Loucy (cell line): Measurements from ENCODE around the gene APOE.

Experiments
- H2AFZ ChIP-seq: fragments of 200-600 bp; sonication (generic); 2 replicates; pipeline ENCODE4 v1.6.0; 2016; ENCODE audit warnings: antibody characterized with exemption, mild to moderate bottlenecking, low read length, moderate library complexity
- H3F3A ChIP-seq: fragments of 200-600 bp; 2 replicates; pipeline ENCODE4 v1.6.0; 2016; ENCODE audit warnings: antibody characterized with exemption, low read depth, mild to moderate bottlenecking
- H3K27me3 ChIP-seq: fragments of 200-600 bp; sonication (generic); 2 replicates; pipeline ENCODE4 v1.6.1; 2014; ENCODE audit warnings: low read length, mild to moderate bottlenecking; ENCODE audit not compliant: insufficient read depth, poor library complexity, severe bottlenecking
- H3K36me3 ChIP-seq: fragments of 200-600 bp; sonication (generic); 2 replicates; pipeline ENCODE4 v1.6.1; 2016; ENCODE audit warnings: low read length; ENCODE audit not compliant: insufficient read depth
- H3K4me1 ChIP-seq: fragments of 200-600 bp; sonication (generic); 2 replicates; pipeline ENCODE4 v1.5.1; 2014; ENCODE audit warnings: low read length, mild to moderate bottlenecking; ENCODE audit not compliant: insufficient read depth, poor library complexity, severe bottlenecking
- H3K4me2 ChIP-seq: fragments of 200-600 bp; sonication (generic); 2 replicates; pipeline ENCODE4 v1.6.0; 2014; ENCODE audit warnings: antibody characterized with exemption, low read length, low read depth, mild to moderate bottlenecking; ENCODE audit not compliant: poor library complexity, severe bottlenecking
- H3K4me3 ChIP-seq: fragments of 200-600 bp; sonication (generic); 2 replicates; pipeline ENCODE4 v1.5.1; 2014; ENCODE audit warnings: low read length, mild to moderate bottlenecking, mixed read lengths; ENCODE audit not compliant: poor library complexity, severe bottlenecking
- H3K79me2 ChIP-seq: fragments of 200-600 bp; sonication (generic); 2 replicates; pipeline ENCODE4 v1.6.1; 2014; ENCODE audit warnings: low read length; ENCODE audit not compliant: insufficient read depth
- H3K9ac ChIP-seq: fragments of 200-600 bp; sonication (generic); 2 replicates; pipeline ENCODE4 v1.6.0; 2014; ENCODE audit warnings: mild to moderate bottlenecking, low read depth, low read length, moderate library complexity; ENCODE audit not compliant: poor library complexity, severe bottlenecking
- H3K9me2 ChIP-seq: fragments of 200-600 bp; sonication (generic); replicated peaks from 2 replicates; pipeline ENCODE4 v1.6.1; 2016; ENCODE audit warnings: low read depth, low read length, mixed read lengths
- H3K9me3 ChIP-seq: fragments of 200-600 bp; sonication (generic); 2 replicates; pipeline ENCODE4 v1.6.1; 2014; ENCODE audit warnings: mild to moderate bottlenecking, antibody characterized with exemption, low read length, low read depth; ENCODE audit not compliant: insufficient read depth
- H4K20me1 ChIP-seq: fragments of 200-600 bp; sonication (generic); 2 replicates; pipeline ENCODE4 v1.6.0; 2014; ENCODE audit warnings: antibody characterized with exemption, low read length, mild to moderate bottlenecking; ENCODE audit not compliant: insufficient read depth, poor library complexity, severe bottlenecking
- CTCF ChIP-seq: fragments of 200-600 bp; sonication (generic); conservative IDR thresholded peaks from 2 replicates; pipeline ENCODE4 v1.5.1; 2014; ENCODE audit warnings: mild to moderate bottlenecking, antibody characterized with exemption, low read length
- EZH2phosphoT487 ChIP-seq: fragments of 200-600 bp; IDR thresholded peaks from 2 replicates; pipeline ENCODE4 v1.6.1; 2018; ENCODE audit warnings: antibody characterized with exemption, mild to moderate bottlenecking, moderate library complexity, borderline replicate concordance

Gene APOE

GRCh38 chr19:44872661-44873060 is 32.9 kb upstream of the APOE start:
- no peaks in the 10 kb centered on the region for H3K9me2 ChIP-seq
- TF ChIP-seq EZH2phosphoT487: no peak
- no peak for TF ChIP-seq CTCF
- H3K27me3 ChIP-seq: no peaks in the 10 kb centered on the region
- no peaks in the 10 kb centered on the region for H3F3A ChIP-seq
- H3K36me3 ChIP-seq: no peaks in the 10 kb centered on the region
- no peak overlapping the region for H3K4me2 ChIP-seq
- H3K4me1 ChIP-seq: peaks cover 9% of the 10 kb centered on the region
- no peak overlapping the region for H2AFZ ChIP-seq
- no peaks in the 10 kb centered on the region for H3K9me3 ChIP-seq
- H3K4me3 ChIP-seq: no peak overlapping the region
- H3K79me2 ChIP-seq: no peaks in the 10 kb centered on the region
- no peak overlapping the region for H3K9ac ChIP-seq
- no peaks in the 10 kb centered on the region for H4K20me1 ChIP-seq

GRCh38 chr19:44874317-44874716 is 31.3 kb upstream of the APOE start:
- H3K4me2 ChIP-seq: no peak overlapping the region
- no peak overlapping the region for H2AFZ ChIP-seq
- H3K9me2 ChIP-seq: no peaks in the 10 kb centered on the region
- no peaks in the 10 kb centered on the region for H3K79me2 ChIP-seq
- H3K4me1 ChIP-seq: peaks cover 9% of the 10 kb centered on the region
- H3K36me3 ChIP-seq: no peaks in the 10 kb centered on the region
- TF ChIP-seq CTCF: no peak
- no peak for TF ChIP-seq EZH2phosphoT487
- no peak overlapping the region for H3K9ac ChIP-seq
- H3K4me3 ChIP-seq: no peak overlapping the region
- no peaks in the 10 kb centered on the region for H3K27me3 ChIP-seq
- H3K9me3 ChIP-seq: no peaks in the 10 kb centered on the region
- no peaks in the 10 kb centered on the region for H4K20me1 ChIP-seq
- H3F3A ChIP-seq: no peaks in the 10 kb centered on the region

GRCh38 chr19:44875666-44876451 is 29.7 kb upstream of the APOE start:
- H3K79me2 ChIP-seq: no peaks in the 10 kb centered on the region
- no peak overlapping the region for H3K9ac ChIP-seq
- H3F3A ChIP-seq: no peaks in the 10 kb centered on the region
- H2AFZ ChIP-seq: no peak overlapping the region
- no peaks in the 10 kb centered on the region for H3K9me2 ChIP-seq
- H3K36me3 ChIP-seq: no peaks in the 10 kb centered on the region
- no peak overlapping the region for H3K4me3 ChIP-seq
- H3K27me3 ChIP-seq: no peaks in the 10 kb centered on the region
- no peak overlapping the region for H3K4me2 ChIP-seq
- no peaks in the 10 kb centered on the region for H3K9me3 ChIP-seq
- H3K4me1 ChIP-seq: peaks cover 9% of the 10 kb centered on the region
- no peaks in the 10 kb centered on the region for H4K20me1 ChIP-seq
- TF ChIP-seq CTCF (no peak), EZH2phosphoT487 (no peak)
